HuH-7.5 (cell line): ENCODE measurements around the gene VPS9D1.
A peak's percentile ranks its signal among the peaks of the same experiment; 100 is the strongest.
"Not testable (repeated sequence)": the region's sequence is repeated elsewhere in the genome, so short reads cannot be mapped to it uniquely, and the experiment has no call there.

Experiments used
- DNase-seq: peaks from one replicate; pipeline ENCODE4 v3.0.0; 2011; ENCODE audit warnings: low spot score

The VPS9D1 gene

DNA sequence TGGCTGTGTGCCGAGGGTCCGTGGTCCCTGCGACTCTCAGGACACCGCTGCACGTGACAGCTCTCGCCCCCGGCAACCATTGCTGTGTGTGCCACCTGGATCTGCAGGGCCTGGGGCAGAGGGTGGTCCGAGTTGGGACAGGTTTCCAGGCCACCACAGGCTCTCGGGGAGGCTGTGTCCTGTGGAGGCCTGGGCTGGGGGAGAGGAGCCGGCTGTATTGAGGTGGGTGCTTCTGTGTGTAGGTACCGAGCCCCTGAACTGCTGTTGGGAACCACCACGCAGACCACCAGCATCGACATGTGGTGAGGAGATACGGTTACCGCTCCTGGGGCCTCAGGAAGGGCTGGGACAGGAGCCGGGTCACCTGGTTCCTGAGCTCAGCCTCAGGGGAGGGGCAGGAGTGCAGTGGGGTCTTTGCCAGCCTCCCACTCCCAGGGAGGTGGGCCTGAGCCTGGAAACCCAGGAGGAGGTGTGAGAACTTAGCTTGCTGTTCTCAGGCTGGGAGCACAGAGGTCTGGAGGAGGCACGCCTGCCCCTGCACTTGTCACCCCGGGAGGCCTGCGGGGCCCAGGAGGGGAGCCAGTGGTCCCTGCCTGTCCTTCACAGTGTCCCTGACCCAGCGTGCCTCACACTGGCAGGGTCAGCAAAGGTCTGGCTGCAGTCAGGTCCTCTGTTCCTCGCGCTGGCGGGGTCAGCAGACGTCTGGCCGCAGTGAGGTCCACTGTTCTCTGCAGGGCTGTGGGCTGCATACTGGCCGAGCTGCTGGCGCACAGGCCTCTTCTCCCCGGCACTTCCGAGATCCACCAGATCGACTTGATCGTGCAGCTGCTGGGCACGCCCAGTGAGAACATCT is 26.5 kb downstream of the VPS9D1 start:
- DNase-seq = peak; percentile 35

DNA sequence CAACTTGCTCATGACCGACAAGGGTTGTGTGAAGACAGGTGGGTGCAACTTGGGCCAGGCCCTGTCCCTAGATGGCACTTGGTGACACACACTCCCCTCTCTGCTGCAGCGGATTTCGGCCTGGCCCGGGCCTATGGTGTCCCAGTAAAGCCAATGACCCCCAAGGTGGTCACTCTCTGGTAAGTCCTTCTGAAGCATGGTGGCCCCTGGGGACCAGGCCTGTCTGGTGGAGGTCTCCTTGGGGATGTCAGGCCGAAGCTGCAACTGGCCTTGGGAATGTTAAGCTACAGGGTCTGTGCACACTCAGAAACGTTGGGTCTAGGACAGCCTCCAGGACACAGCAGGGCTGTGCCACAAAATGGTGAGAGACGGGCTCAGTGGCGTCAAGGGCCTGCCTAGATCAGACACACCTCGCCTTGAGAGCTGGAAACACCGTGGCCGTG is 27.4 kb downstream of the VPS9D1 start:
- no peak for DNase-seq

DNA sequence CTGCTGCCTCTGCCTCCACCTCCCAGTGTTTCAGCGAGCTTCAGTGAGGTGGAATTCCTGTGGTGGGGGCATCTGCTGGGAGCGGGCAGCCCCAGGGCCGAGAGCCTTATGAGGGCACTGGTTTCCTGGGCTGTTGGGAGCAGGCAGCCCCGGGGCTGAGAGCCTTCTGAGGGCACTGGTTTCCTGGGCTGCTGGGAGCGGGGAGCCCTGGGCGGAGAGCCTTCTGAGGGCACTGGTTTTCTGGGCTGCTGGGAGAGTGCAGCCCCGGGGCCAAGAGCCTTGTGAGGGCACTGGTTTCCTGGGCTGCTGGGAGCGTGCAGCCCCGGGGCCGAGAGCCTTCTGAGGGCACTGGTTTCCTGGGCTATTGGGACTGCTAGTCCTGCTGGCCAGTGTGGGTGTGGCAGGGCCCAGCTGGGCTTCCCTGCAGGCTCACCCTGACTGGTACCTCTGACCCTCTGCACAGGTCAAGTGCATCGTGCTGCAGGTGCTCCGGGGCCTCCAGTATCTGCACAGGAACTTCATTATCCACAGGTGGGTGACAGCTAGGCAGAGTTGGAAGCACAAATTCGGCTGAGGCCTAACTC is 28.6 kb downstream of the VPS9D1 start:
- peak; percentile 38 for DNase-seq

DNA sequence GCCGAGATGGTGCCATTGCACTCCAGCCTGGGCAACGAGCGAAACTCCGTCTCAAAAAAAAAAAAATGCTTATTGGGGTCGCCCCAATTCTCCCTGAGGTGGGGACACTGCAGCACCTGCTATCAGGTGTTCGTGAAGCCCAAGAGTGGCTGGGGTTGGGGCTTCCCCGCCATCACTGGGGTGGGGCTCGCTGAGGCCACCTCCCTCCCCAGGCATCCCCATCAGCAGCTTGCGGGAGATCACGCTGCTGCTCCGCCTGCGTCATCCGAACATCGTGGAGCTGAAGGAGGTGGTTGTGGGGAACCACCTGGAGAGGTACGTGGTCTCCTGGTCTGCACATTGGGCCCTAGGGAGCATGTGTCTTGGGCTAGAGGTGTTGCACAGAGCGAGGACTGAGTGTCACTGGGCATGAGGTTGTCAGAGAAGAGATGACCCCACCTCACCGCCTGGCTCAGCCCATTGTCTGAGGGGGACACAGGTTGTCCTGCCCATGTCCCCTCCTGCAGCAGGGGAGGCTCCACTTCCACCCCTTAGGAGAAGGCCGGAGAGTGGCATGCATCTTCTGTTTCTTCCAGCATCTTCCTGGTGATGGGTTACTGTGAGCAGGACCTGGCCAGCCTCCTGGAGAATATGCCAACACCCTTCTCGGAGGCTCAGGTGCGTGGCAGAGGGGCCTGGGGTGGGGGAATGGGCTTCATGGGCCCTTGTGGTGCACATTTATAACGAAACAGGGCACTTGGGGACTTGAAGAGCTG is 29.3 kb downstream of the VPS9D1 start:
- DNase-seq = peak; percentile 18

DNA sequence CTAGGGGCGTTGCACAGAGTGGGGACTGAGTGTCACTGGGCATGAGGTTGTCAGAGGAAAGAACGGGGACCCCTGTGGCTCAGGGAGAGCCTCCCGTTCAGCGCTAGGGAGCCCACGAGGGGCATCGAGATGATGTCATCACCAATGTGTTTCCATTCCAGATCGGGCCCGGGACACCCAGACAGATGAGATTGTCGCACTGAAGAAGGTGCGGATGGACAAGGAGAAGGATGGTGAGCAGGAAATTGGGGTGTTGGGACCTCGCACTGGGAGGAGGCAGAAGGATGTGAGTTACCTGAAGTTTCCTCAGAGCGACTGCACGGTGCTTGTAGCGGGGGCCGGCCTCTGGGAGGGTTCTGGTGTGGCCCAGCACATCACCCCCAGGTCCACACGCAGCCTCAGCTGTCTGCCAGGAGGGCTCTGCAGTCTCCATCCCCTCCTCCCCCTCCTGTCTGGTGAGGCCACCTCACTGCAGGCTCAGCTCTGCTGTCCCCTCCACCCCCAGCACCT is 30.3 kb downstream of the VPS9D1 start:
- DNase-seq = no peak

DNA sequence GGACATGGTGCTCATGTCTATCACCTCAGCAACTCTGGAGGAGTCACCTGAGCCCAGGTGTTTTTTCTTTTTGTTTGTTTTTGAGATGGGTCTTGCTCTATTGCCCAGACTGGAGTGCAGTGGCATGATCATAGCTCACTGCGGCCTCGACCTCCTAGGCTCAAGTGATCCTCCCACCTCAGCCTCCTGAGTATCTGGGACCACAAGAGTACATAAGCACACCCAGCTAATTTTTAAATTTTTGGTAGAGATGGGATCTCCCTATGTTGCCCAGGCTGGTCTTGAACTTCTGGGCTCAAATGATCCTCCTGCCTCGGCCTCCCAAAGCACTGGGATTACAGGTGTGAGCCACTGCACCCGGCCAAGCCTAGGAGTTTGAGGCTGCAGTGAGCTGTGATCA is 31.1 kb downstream of the VPS9D1 start:
- not testable (repeated sequence) for DNase-seq

DNA sequence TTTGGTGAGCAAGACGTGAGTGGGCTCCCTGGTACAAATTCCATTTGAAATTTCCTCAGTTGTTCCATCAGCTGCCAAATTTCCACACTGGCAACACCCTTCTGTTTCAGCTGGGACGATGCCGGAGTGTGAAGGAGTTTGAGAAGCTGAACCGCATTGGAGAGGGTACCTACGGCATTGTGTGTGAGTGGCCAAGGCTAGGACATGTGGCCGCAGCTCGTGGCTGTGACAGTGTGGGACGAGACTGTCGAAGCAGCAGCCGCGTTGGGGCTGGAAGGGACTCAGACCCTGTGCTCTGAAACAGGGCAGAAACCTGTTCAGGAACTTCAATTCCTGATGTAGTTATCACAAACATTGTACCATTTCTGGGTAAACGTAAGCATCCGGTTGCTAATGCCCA is 31.6 kb downstream of the VPS9D1 start:
- no peak for DNase-seq

DNA sequence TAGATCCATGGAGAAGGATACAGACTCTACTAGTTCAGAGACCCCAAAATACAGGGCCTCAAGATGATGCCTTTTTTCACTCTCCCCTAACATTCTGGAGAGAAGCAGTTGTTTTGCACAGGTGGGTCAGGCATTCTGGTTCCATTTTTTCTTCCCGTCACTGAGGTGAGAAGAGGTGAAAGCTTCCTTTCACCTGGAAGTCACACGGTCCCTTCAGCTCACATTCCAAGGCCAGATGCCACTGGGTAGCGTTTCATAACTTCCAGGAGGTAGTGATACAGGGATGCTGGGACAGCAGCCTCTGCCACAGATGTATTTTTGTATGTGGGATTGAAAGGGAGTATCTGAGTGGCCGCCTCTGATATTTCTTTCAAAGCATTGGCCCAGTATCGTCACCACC is 32.3 kb downstream of the VPS9D1 start:
- no peak for DNase-seq

DNA sequence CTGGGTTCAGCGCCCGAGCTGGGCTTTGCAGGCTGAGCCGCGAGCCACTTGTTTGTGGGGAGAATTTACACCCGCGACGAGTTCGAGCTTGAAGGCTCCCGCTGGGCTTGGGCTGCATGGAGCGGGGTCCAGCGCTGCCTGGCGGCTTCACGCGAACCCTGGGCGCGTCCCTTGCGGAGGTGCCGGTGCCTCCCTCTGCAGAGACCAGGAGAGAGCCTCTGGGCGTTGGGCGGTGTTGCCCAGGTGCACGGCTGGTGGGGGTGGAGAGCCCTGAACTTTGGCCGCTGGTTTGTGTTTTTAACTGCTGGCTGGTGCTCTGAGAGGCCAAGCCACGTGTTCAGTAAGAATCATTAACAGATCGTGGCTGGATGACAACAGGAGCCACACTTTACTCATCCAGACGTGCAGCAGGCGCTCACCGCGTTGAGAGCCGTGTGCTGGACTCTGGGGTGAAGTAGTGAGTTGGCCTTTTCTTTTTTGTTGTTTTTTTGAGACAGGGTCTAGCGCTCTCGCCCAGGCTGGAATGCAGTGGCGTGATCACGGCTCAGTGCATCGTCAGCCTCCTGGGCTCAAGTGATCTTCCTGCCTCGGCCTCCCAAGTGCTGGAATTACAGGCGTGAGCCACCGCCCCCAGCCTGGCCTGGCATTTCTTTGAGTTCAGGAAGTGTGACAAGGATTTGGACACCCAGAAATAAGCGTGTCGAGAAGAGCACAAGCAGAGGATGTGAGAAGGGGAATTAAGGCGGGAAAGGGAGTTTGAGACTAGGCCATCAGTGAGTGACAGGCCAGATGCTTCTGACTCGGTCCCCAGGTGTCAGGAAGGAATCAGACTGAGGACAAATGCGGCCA is 33.4 kb downstream of the VPS9D1 start:
- peak; percentile 99 for DNase-seq

DNA sequence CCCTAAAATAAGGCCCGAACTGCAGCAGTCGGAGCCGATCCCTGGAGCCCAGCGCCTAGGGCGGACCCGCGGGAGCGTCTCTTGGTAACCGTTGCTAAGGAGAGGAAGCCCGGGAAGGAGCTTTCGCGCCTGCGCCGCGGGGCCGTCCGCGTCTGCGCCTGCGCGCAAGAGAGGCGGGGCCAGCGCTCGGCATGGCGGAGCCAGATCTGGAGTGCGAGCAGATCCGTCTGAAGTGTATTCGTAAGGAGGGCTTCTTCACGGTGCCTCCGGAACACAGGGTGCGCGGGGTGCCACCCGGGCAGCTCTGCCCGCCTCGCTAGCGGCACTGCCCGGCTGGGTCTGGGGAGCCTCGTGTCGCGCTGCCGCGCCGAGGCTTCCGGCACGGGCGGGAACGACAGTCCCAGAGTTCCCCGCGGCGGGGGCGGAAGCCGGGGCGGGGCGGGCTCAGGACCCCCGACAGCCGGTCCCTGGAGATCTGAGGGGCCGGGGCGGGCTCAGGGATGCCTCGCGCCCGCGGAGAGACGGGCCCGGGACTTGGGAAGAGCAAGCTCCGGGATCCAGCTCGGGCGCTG is 34.1 kb downstream of the VPS9D1 start, which contains the start of gene CDK10:
CDK10 (plus strand) TSS at position 170 of the 572 bp plus-strand sequence; CDS start at position 192, 22 bp downstream.
- DNase-seq = peak; percentile 99

DNA sequence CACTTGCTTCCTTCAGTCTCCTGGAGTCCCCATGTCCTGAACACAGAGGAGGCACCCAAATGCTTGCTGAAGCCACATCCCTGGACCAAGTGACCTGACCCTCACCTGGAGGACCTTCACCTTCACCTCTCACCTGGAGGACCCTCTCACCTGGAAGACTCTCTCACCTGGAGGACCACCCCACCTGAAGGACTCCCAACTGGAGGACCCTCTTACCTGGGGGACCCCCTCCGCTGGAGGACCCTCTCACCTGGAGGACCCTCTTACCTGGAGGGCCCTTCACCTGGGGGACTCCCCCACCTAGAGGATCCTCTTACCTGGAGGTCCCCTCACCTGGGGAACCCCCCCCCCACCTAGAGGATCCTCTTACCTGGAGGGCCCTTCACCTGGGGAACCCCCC is 34.8 kb downstream of the VPS9D1 start:
- DNase-seq = no peak

DNA sequence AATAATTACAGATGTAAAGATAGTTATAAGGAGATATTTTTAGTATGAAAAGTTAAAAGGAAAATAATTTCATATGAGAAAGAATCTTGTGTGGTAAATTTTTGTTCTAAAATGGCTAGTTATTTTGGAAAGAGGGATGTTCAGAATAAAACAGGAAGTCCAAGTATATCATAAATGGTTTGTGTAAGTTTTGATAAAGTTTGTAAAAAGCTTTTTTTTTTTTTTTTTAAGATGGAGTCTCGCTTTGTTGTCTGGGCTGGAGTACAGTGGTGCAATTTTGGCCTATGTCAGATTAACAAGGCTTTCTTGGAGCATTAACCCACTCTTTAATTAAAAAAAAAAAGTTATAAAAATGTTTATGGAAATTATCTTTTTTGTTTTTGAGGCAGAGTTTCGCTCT is 42.4 kb downstream of the VPS9D1 start:
- DNase-seq = no peak

DNA sequence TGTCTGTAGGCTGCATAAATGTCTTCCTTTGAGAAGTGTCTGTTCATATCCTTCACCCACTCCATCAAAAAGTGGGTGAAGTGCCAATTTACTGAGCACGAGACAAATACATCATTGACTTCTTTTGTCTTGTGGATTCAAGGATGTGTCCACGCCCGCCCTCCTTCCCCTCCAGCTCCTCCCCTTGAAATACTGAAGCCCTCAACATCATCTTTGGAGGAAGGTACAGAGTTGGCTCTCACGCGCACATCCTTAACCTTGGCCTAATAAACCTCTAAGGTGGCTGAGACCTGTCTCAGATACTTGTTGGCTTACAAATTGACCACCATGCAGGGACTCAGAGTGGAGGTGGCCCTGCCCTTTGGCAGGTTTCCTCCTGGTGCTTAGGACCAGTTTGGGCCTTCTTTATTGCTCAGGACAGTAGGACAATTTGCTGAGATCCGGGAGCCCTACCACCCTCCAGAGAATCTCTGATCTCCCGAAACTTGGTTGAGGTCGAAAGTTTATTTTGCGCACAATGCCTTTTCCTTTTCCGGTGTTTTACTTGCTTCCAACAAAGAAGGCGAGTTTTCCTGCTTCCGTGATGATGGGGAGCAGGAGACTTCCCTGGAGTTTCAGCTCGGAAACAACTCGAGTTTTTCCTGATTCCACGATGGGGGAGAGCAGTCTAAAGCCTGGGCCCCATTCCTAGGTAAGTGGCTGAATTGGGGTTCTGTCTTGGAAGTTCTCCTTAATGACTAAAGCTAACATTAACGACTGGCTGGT is 48.3 kb downstream of the VPS9D1 start:
- DNase-seq = no peak

DNA sequence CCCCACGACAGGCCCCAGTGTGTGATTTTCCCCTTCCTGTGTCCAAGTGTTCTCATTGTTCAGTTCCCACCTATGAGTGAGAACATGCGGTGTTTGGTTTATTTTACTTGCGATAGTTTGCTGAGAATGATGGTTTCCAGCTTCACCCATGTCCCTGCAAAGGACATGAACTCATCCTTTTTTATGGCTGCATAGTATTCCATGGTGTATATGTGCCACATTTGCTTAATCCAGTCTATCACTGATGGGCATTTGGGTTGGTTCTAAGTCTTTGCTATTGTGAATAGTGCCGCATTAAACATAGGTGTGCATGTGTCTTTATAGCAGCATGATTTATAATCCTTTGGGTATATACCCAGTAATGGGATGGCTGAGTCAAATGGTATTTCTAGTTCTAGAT is 49.1 kb downstream of the VPS9D1 start:
- not testable (repeated sequence) for DNase-seq

DNA sequence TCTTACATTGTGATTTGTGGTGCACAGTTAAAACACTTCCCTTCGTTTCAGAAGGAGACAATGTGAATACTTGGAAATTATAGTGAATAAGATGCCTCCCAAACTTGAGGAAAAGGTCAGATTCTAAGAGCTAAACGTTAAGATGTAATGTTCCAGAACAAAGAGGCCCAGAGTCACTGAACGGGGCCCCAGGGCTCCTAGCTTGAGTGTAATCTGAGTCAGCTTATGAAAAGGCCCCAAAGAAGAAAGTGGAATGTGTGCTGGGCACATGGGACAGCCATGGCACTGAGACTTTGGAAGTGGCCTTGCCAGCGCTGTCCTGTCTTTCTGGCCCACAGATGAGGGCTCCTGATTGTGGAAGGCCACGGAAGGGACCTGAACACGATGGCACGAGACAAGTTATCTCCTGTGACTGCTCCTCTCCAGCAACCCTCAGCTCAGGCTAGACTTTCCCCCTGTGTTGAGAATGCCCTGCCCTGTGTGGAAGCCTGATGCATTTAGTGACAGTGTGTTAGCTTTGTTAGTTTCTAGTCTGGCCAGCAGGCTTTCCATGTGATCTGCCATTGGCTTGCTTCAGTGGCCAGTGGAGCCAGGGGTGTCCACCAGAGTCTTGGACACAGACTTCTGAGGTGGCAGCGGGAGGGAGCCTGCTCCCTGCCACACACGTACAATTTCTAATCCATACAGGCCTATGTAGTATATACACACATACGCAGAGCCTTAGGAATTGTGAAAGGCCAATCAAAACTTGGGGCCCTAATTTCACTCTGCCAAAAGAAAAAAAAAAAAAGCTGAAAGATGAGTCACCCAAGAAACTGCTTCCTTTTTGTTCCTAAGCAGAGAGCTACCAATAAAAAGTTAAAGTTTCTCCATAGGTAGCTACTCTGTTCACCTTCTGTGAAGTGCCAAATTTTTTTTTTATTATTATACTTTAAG is 49.9 kb downstream of the VPS9D1 start:
- no peak for DNase-seq

DNA sequence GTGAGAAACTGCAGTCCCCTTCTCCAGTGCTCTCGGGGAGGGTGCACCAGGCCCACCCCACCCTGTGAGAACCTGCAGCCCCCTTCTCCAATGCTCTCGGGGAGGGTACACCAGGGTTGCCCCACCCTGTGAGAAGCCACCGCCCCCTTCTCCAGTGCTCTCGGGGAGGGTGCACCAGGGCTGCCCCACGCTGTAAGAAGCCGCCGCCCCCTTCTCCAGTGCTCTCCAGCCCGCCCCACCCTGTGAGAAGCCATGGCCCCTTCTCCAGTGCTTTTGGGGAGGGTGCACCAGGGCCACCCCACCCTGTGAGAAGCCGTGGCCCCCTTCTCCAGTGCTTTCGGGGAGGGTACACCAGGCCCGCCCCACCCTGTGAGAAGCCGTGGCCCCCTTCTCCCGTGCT is 50.9 kb downstream of the VPS9D1 start:
- DNase-seq = no peak

DNA sequence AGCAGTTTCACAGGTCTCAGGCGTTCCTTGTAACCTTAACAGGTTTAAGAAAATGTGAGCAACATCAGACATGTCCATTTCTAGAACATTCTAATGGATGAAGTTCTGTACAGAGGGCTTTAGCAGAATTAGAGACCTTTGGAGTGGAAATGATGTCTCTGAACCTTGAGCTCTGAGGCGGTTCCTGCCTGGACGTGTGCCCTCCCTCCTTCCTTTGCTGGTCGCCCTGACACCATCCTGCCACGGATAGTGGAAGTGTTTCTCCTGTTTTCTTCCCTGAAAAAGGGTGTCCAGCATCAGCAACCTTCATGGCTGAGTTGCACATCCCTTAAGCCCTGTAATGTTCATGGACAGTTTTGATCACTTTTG is 51.9 kb downstream of the VPS9D1 start:
- no peak for DNase-seq

DNA sequence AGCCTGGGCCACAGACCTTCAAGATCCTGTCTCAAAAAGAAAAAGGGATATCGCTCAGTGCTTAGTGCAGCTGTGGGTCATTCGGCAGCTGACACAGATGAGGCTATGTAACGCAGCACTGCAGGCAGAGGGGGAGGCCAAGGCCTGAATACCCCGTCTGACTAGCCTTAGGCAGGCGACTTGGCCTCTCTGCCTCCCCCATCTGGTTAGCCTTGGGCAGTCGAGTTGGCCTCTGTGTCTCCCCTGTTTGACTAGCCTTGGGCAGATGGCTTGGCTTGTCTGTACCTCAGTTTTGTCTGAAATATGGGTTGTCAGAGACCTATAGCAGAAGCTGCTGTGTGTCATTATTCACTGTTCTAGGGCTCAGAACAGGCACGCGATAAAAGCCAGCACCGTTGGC is 53.1 kb downstream of the VPS9D1 start:
- no peak for DNase-seq

DNA sequence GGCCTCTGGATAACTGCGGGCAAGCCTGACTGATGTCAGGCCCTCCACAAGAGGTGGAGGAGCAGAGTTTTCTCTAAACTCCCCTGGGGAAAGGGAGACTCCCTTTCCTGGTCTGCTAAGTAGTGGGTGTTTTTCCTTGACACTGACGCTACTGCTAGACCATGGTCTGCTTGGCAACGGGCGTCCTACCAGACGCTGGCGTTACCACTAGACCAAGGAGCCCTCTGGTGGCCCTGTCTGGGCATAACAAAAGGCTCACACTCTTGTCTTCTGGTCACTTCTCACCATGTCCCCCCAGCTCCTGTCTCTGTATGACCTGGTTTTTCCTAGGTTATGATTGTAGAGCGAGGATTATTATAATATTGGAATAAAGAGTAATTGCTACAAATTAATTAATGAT is 53.7 kb downstream of the VPS9D1 start:
- DNase-seq = not testable (repeated sequence)
